GM03348 (cell line): ENCODE measurements around the gene BTBD16.

ENCODE experiments used
- DNase-seq: peaks from one replicate; pipeline ENCODE4 v3.0.0; 2012; ENCODE audit warnings: low spot score

The BTBD16 gene

DNA sequence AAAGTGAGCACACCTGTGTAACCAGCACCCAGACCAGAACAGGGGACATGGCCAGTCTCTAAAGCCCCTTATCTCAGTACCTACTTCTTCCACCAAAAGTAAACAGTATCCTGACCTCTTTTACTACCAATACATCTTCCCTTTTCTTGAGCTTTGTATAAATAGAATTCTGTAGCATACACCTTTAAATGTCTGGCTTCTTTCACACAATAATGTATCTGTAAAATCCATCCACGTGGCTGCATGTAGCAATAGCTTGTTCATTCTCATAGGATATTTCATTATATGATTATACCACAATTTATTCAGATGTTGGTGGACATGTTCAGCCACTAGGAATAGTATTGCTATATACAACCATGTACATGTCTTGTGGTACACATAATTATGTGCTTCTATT, 40.6 kb downstream of the BTBD16 start:
- DNase-seq: no peak

- no peak for DNase-seq
Measured at GRCh38 chr10:122316224-122316884, 45.3 kb downstream of the BTBD16 start.

DNA sequence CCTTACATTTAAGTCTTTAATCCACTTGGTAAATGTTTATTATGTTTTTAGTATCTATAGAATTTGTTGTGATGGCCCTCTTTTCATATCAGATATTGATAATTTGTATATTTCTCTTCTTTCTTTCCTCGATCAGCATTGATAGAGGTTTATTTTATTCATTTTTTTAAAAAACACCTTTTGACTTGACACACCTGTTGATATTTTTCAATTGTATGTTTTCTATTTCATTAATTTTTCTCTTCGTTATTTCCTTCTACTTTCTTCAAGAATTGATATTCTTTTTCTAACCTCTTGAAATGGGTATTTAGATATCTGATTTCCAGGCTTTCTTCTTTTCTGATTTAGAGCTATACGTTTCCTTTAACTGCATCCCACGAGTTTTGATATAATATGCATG, 50.9 kb downstream of the BTBD16 start:
- no peak for DNase-seq

DNA sequence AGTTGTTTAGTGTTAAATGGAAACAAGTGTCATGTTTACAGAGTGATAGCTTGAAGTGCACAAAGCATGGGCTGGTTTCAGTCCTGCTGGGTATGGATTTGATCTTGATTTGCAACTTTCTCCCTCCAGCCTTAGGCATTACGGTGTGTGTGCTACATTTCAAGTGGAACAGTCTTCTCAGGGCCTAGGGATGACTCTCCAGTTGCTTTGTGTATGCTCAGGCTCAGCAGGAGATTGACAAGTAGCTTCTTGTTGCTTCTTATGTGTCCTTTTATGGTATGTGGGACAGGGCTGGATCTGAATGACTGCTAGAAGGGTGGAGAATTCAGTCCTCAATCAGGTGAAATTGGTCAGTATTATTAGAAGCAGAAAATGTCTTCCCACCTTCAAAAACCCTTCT, 52.1 kb downstream of the BTBD16 start:
- DNase-seq: no peak

- peak; percentile 60 for DNase-seq
Measured at GRCh38 chr10:122323941-122324675, 53.0 kb downstream of the BTBD16 start.

- DNase-seq: no peak
Measured at GRCh38 chr10:122325235-122325634, 54.1 kb downstream of the BTBD16 start.

- DNase-seq: no peak
Measured at GRCh38 chr10:122326385-122326784, 55.3 kb downstream of the BTBD16 start.

GRCh38 chr10:122326806-122327205, 55.7 kb downstream of the BTBD16 start:
- no peak for DNase-seq

- DNase-seq: no peak
Measured at GRCh38 chr10:122327237-122328206, 56.4 kb downstream of the BTBD16 start.

DNA sequence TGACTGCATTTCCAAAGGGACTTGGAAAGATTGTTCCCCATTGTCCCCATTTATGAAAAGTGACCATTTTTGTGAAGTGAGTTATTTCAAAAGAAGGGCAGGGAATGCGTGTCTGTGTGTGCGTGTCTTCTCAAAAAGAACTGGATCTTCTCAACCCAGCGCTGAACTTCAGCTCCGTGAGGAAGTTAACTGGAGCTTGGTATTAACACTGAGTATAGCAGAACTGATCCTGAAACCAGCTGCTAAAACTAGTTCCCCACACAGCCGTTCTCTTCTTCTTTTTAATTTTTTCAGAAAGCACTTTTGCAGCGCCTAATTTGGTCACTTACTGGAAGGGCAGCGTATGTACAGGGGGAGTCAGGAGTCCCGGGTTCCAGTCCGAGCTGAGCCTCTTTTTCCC, 57.6 kb downstream of the BTBD16 start:
- no peak for DNase-seq

DNA sequence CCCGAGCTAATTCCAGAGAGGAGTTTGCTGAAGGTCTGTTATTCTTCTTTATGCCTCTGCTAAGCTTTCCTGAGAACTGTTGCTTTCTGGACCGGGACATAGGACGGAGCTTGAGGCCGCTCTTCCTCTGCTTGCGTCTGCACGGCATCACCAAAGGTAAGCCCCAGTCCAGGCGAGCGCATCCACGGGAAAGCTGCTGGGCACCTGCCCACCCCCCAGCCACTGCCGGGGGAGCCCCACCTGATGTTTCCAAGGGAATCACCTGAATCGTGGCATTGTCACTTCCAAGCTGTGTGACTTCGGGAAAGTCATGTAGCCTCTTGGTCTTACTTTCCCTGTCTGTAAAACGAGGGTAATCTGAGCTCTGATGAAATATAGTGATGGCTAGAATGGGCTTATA, 58.3 kb downstream of the BTBD16 start:
- no peak for DNase-seq

- DNase-seq: no peak
Measured at GRCh38 chr10:122331100-122331499, 60.0 kb downstream of the BTBD16 start.

DNA sequence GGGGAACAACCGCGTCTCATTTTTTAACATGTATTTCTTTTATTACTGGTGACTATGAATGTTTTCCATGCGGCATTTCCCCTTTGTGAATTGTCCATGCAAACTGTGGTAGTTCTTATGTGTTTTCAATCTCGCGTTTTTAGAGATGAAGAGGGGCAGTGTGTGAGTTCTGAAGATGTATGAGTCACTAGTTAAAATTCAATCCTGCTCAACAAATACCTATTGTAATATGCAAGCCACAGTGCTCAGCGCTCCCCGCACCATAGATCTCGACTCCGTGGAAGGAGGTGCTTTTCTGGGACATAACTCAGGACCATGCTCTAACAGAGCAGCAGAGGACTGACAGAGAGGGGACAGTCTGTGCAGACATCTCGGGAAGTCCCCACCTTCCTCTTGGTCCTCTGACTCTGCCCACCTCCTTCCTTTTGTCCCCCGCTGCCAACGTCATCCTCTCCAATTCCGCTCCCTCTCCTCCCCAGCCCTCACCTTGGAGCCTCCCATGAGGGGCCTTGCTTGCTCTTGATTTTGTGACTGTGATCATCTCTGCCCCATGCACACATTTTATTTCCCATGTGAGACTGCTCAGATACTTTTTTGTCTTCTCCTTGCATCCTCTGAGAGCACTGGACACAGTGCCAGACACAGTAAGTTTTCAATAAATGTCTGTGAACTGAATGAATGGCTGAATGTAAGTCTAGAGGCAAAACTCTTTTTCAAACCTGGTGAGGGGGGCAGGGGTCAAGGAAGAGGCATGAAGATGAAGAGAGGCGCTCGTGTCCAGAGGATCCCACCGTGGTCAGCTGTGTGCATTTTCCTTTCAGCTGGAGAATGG, 60.7 kb downstream of the BTBD16 start:
- DNase-seq: no peak

DNA sequence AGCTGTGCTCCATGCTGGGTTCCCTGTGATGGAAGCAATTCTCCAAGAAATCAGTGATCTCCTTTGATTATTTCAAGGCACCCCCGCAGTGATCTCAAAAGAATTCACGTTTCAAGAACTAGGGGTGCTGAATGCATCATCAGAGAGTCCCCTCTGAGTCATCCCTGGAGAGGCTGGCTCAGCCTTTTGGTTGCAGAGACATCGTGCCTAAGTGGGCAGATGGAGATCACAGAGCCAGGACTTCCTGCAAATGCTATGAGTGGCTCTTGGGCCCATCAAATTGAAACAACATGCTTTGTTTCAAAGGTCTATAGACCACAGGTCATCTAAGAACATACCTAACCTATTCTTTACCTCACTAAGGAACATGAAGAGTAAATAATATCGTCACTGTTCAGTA, 61.9 kb downstream of the BTBD16 start:
- no peak for DNase-seq

- no peak for DNase-seq
Measured at GRCh38 chr10:122336332-122336731, 65.2 kb downstream of the BTBD16 start.

- DNase-seq: no peak
Measured at GRCh38 chr10:122336961-122337360, 65.9 kb downstream of the BTBD16 start.

DNA sequence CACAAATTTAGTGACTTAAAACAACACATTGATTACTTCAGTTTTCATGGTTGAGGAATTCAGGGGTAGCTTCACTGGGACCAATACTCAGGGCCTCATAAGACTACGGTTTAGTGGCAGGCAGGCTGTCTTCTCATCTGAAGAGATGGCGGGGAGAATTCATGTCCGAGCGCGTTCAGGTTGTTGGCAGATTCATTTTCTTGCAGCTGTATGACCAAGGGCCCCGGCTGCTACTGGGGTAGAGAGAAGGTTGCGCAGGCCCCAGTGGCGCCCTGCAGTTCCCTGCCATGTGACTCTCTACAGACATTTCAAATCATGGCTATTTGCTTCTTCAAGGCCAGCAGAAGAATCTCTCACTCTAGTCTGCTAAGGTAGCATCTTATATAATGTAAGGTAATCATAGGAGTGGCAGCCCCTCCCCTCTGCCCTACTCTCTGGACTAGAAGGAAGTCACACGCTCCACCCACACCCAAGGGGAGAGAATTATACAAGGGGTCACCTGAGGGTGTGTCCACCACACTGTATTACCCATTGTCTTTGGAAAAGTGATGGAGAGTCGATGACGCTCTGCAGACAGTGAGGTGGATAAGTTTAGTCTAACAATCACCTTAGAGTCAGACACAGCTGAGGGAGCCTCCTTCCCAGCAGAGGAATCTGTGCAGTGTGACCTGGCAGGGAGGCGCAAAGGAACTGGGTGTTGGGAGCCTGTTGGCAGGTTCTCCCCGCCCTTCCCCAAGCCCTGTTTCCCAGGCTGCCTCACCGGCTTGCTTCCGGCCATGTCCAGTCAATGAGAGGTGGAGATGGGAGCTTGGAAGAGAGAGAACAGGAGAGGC, 67.7 kb downstream of the BTBD16 start:
- no peak for DNase-seq

- no peak for DNase-seq
Measured at GRCh38 chr10:122341141-122341810, 70.2 kb downstream of the BTBD16 start.

DNA sequence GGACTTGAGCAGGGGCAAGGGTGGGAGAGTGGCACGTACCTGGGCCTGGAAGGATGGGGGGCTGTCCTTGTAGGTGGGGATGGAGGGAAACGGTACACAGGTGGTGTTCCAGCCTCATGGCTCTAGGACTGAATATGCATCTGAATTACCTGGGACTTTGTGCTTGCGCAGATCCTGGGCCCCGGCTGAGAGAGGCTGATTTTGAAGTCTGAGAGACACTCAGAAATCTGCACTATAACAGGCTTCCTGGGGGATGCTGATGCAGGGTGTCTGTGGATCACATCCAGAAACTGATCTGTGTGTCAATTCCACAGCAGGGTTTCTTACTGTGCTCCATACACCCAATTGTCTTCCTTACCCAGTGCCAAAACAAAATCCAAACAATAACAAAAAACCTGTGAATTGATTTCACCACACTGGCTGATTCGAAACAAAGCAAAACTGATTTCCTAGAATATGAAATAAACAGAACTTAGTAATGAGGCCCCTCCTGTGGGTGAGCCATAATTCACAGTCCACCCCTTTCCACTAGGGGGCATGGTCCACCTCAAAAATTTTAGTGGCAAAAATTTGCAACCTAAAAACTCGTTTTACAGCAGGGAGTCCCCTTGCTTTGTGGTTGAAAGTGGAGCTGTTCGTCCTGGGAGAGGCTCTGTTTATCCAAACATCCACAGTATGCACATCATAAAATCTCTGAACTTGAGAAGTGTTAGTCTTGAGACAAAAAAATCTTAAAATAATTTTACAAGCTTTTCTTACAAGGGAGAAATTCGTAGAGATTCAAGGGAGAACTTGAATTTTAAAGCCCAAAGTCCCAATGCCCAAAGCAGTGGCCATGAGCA, 71.4 kb downstream of the BTBD16 start:
- peak; percentile 86 for DNase-seq
